ENCODE measurements around the gene SEMA6C.
A peak's percentile ranks its signal among the peaks of the same experiment; 100 is the strongest.

The SEMA6C gene

DNA sequence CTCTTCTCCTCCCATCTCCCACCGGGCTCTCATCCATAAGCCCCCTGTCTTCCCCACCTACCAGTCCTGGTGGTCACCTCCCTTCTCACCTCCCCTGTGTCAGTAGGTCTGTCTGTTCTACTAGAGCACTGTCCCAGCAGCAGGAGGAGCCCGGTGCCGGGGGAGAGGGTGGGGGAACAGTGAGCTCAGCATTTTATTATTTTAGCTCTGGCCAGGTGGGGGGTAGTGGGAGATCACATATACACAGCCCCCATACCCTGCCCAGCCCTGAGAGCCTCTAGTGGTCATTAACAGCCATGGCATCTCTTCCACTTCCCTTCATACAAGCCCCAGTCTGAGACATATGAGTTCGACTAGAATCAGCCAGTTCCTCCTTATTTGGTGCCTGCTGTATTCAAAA is 29.4 kb upstream of the SEMA6C start, which contains the start of gene TMOD4:
Gene TMOD4, minus strand, starts transcription at position 119 of the 400 bp plus-strand sequence. CDS start 1,106 bp downstream, outside the sequence.
- Histone ChIP-seq H3K36me3 (ENCODE audit: insufficient read depth, low read length) (peaks cover 51% of the 10 kb centered on the region; the same call in 1 of the 2 replicates), H3K4me1 (ENCODE audit: insufficient read depth, low read length, poor library complexity, severe bottlenecking) (no peaks in the 10 kb centered on the region), H2AFZ (ENCODE audit: low read length) (no peak within 1 kb of the TSS), H3K9me2 (replicated peaks; ENCODE audit: low read depth, low read length) (no peaks in the 10 kb centered on the region), H3K79me2 (ENCODE audit: insufficient read depth, low read length) (no peaks in the 10 kb centered on the region), H3K9me3 (ENCODE audit: insufficient read depth, low read depth, low read length) (no peaks in the 10 kb centered on the region), H3K9ac (ENCODE audit: low read depth, low read length, poor library complexity, severe bottlenecking) (no peak within 1 kb of the TSS), H3F3A (ENCODE audit: low read depth) (no peaks in the 10 kb centered on the region), H3K4me2 (ENCODE audit: low read depth, low read length, poor library complexity, severe bottlenecking) (no peak within 1 kb of the TSS), H4K20me1 (ENCODE audit: insufficient read depth, low read length, poor library complexity, severe bottlenecking) (no peaks in the 10 kb centered on the region), H3K27me3 (ENCODE audit: insufficient read depth, low read length, poor library complexity, severe bottlenecking) (no peaks in the 10 kb centered on the region), H3K4me3 (ENCODE audit: low read length, poor library complexity, severe bottlenecking) (no peak within 1 kb of the TSS)
- TF ChIP-seq, protein P1, sequence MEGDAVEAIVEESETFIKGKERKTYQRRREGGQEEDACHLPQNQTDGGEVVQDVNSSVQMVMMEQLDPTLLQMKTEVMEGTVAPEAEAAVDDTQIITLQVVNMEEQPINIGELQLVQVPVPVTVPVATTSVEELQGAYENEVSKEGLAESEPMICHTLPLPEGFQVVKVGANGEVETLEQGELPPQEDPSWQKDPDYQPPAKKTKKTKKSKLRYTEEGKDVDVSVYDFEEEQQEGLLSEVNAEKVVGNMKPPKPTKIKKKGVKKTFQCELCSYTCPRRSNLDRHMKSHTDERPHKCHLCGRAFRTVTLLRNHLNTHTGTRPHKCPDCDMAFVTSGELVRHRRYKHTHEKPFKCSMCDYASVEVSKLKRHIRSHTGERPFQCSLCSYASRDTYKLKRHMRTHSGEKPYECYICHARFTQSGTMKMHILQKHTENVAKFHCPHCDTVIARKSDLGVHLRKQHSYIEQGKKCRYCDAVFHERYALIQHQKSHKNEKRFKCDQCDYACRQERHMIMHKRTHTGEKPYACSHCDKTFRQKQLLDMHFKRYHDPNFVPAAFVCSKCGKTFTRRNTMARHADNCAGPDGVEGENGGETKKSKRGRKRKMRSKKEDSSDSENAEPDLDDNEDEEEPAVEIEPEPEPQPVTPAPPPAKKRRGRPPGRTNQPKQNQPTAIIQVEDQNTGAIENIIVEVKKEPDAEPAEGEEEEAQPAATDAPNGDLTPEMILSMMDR (conservative IDR thresholded peaks at IDR 0.05; ENCODE audit: low read length) = peak; percentile 69
- no peak for TF ChIP-seq EZH2phosphoT487 (IDR thresholded peaks at IDR 0.05; ENCODE audit: borderline replicate concordance)

DNA sequence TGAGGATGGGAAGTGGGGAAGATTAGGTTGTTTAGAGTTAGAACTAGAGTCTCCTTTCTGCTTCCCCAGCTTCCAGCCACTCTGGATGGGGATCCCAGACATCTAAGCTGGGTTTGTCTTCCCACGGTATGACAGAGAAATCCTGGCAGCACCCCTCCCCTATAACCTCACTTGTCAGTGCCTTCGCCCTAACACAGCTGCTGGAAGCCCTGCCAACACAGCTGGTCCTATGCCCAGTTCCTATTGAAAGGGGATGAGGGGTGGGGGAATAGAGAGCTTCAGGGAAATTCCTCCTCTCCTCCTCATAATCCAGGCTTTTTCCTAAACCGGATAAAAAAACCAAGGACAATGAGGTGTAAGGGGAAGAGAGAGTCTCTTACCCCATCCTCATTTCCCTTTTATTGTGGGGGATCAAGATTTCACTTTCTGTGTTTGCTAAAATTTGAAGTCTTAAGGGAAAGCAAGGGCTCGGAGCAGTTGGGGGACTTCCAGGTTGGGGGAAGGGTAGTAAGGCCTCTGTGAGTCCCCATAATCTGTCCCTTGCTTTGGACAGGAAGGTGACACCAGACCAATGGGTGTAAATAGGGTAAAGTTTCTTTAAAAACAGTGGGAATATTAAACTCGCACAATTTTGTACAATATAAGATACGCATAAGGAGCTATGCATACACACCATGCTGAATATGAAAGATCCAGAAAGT is 28.8 kb upstream of the SEMA6C start:
- H3K79me2 ChIP-seq (ENCODE audit: insufficient read depth, low read length) = no peaks in the 10 kb centered on the region
- H2AFZ ChIP-seq (ENCODE audit: low read length) = no peak overlapping the region
- H3K36me3 ChIP-seq (ENCODE audit: insufficient read depth, low read length) = peaks cover 47% of the 10 kb centered on the region; the same call in 1 of the 2 replicates
- H3K9me3 ChIP-seq (ENCODE audit: insufficient read depth, low read depth, low read length) = no peaks in the 10 kb centered on the region
- H3K9ac ChIP-seq (ENCODE audit: low read depth, low read length, poor library complexity, severe bottlenecking) = no peak overlapping the region
- H3K4me1 ChIP-seq (ENCODE audit: insufficient read depth, low read length, poor library complexity, severe bottlenecking) = no peaks in the 10 kb centered on the region
- H4K20me1 ChIP-seq (ENCODE audit: insufficient read depth, low read length, poor library complexity, severe bottlenecking) = no peaks in the 10 kb centered on the region
- TF ChIP-seq, protein P1 (conservative IDR thresholded peaks at IDR 0.05; ENCODE audit: low read length) = no peak
- no peak for TF ChIP-seq EZH2phosphoT487 (IDR thresholded peaks at IDR 0.05; ENCODE audit: borderline replicate concordance)
- H3K27me3 ChIP-seq (ENCODE audit: insufficient read depth, low read length, poor library complexity, severe bottlenecking) = no peaks in the 10 kb centered on the region
- H3K9me2 ChIP-seq (replicated peaks; ENCODE audit: low read depth, low read length) = no peaks in the 10 kb centered on the region
- H3K4me3 ChIP-seq (ENCODE audit: low read length, poor library complexity, severe bottlenecking) = no peak overlapping the region
- H3F3A ChIP-seq (ENCODE audit: low read depth) = no peaks in the 10 kb centered on the region
- no peak overlapping the region for H3K4me2 ChIP-seq (ENCODE audit: low read depth, low read length, poor library complexity, severe bottlenecking)

DNA sequence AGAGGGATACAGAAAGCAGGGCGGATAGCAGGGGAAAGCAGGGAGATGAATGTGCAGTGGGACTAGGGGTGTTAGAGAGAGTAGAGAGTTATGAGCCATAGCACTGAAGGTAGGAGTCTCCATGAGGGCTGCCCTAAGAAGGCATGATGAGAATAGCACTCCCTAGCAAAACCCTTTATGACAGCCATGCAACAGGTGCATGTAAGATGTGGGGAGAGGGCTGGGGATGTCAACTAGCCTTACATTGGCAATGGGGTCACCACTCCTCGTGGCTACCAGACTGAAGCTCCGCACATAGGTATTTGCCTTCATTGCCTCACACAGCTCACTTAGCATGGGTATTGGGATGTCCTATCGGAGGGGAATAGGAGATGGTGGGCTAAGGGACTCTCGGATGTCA is 24.8 kb upstream of the SEMA6C start:
- Histone ChIP-seq H3K79me2 (ENCODE audit: insufficient read depth, low read length) (peaks cover 20% of the 10 kb centered on the region), H3K36me3 (ENCODE audit: insufficient read depth, low read length) (peaks cover 25% of the 10 kb centered on the region; the same call in 1 of the 2 replicates), H3K4me2 (ENCODE audit: low read depth, low read length, poor library complexity, severe bottlenecking) (no peak overlapping the region), H2AFZ (ENCODE audit: low read length) (no peak overlapping the region), H3K4me3 (ENCODE audit: low read length, poor library complexity, severe bottlenecking) (no peak overlapping the region), H3K4me1 (ENCODE audit: insufficient read depth, low read length, poor library complexity, severe bottlenecking) (peaks cover 9% of the 10 kb centered on the region), H4K20me1 (ENCODE audit: insufficient read depth, low read length, poor library complexity, severe bottlenecking) (no peaks in the 10 kb centered on the region), H3K27me3 (ENCODE audit: insufficient read depth, low read length, poor library complexity, severe bottlenecking) (no peaks in the 10 kb centered on the region), H3K9me3 (ENCODE audit: insufficient read depth, low read depth, low read length) (no peaks in the 10 kb centered on the region), H3K9ac (ENCODE audit: low read depth, low read length, poor library complexity, severe bottlenecking) (no peak overlapping the region), H3F3A (ENCODE audit: low read depth) (no peaks in the 10 kb centered on the region), H3K9me2 (replicated peaks; ENCODE audit: low read depth, low read length) (no peaks in the 10 kb centered on the region)
- no peak for TF ChIP-seq EZH2phosphoT487 (IDR thresholded peaks at IDR 0.05; ENCODE audit: borderline replicate concordance)
- TF ChIP-seq, protein P1 (conservative IDR thresholded peaks at IDR 0.05; ENCODE audit: low read length) = no peak

Measured in Loucy (cell line).